GM18870 (cell line): ENCODE results near the gene CDH16.
"Not testable (repeated sequence)": the region's sequence is repeated elsewhere in the genome, so short reads cannot be mapped to it uniquely, and the experiment has no call there.

Experiments
- ATAC-seq: cut with Tn5 transposase; IDR thresholded peaks from one replicate; pipeline ENCODE4 v1.9.1; 2021; ENCODE audit warnings: moderate library complexity; ENCODE audit not compliant: unreplicated experiment

Gene CDH16

GRCh38 chr16:66878067-66878466, 40.6 kb downstream of the CDH16 start:
- no peak for ATAC-seq

DNA sequence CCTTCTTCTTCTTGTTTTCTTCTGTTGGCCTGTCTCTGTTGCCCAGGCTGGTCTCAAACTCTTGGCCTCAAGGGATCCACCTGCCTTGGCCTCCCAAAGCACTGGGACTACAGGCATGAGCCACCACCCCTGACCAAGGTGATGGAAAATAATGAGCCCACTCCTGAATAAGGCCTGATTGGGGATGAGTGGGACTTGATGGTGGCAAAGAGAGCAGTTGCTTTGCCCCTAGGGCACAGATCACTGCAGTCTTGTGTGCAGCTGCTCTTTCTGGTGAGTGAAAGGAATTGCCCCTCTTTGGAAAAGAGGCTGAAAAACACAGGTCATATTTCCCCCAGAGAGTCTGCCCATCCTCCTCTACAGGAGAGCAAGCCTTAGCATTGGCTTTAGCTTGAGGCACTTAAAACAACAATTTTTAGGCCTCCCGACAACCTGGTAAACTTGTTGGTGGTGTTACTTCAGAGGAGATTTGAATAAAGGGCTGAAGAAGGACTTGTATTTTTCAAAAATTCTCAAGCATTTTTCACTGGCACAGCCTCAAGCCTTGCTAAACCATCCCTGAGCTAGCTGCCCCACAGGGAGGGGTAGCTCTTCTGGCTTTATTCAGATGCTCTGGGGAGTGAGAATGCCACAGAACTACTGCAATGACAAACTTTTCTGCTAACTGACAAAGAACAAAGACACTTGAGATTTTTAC, 44.5 kb downstream of the CDH16 start:
- ATAC-seq = no peak

GRCh38 chr16:66873685-66874055, 45.0 kb downstream of the CDH16 start:
- no peak for ATAC-seq

DNA sequence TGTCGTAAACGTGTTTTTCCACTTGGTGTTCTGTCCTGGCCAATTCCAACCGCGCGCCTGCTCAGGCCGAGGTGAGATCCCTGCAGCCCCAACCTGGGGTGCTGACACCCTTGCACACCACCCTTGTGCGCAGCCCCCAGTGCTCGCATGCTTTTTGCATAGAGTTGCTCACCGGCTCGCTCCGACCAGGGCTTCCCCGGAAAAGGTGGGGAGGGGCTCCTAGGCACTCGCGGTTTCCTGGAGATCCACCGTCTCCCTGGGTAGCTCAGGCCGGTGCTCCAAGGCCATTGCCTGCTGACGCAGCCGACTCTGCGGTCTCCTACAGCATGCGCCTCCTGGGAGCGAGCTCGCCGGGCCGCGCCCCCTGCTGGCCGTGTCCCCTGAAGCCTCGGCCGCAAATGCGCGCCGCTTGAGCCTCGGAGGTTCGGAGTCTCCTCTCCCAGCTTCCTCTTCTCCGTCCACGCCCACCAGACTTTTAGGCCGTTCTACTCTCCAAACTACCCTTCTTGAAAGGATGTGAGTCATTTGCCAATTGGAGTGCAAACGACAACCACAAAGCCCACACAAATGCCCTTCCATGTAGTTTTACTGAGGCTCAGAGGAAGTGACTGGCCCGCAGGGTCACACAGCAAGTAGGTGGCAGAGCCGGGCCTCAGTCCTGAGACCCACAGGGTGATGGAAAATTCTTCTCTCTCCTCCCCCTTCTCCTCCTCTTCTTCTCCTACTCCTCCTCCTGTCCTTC, 45.6 kb downstream of the CDH16 start:
- peak; percentile 83 for ATAC-seq

- no peak for ATAC-seq
Measured at GRCh38 chr16:66872559-66872942, 46.1 kb downstream of the CDH16 start.

DNA sequence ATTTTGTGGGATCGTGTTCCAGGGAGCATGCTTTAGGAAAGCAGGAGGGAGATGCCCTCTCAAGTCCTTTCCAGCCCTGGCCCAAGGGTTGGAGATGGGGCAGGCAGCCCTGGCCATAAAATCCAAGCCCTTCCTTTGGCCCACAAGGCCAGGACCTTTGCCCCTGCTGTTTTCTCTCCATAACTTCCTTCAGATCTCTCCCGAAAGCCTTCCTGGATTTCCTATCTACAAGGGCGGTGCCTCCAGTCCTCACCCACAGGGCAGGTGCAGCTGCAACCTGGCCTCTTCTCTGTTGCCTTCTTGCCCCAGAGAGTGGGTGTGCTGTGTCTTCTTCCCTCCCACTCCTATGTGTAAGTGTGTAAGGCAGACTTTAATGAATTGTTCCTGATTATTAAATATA, 46.8 kb downstream of the CDH16 start:
- no peak for ATAC-seq

- not testable (repeated sequence) for ATAC-seq
Measured at GRCh38 chr16:66871363-66871762, 47.3 kb downstream of the CDH16 start.

- no peak for ATAC-seq
Measured at GRCh38 chr16:66869424-66869823, 49.3 kb downstream of the CDH16 start.

DNA sequence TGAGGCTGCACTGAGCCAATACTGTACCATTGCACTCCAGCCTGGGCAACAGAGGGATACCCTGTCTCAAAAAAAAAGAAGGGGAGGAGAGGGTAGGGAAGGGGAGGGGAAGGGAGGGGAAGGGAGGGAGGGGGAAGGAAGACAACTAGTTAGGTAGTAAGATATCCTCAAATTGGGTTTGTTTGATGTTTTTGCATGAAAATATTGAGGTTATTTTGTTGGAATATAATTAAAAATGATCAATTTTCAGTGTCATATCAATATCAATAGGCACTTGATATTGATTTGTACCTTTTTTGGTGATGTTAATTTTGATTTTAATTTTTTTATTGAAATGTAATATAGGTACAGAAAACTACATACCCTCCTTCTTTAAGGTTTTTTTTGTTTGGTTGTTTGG, 55.0 kb downstream of the CDH16 start:
- no peak for ATAC-seq

DNA sequence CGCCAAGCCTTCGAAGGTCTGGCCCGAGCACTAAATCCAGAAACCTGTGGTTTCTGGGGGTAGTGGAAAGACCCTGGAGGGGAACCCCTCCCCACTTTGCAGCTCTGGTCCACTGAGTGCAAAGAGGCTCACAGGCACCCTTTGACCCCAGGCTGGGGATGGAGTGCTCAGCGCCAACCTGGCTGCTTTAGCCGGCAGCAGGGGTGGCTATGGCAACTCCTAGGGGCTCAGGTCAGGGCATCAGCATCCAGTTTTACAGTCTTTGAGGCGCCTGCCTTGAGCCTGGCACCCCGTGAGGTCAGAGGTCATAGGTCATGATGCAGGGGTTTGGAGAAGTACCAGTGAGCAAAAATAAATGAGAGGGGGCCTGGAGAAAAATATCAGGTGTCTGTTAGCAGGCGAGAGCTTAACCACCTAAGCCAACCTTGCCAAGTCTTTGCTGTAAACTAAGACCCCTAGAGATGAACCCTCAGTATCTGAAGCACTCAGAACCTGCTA, 56.6 kb downstream of the CDH16 start:
- ATAC-seq = no peak

- no peak for ATAC-seq
Measured at GRCh38 chr16:66859397-66860068, 59.2 kb downstream of the CDH16 start.

DNA sequence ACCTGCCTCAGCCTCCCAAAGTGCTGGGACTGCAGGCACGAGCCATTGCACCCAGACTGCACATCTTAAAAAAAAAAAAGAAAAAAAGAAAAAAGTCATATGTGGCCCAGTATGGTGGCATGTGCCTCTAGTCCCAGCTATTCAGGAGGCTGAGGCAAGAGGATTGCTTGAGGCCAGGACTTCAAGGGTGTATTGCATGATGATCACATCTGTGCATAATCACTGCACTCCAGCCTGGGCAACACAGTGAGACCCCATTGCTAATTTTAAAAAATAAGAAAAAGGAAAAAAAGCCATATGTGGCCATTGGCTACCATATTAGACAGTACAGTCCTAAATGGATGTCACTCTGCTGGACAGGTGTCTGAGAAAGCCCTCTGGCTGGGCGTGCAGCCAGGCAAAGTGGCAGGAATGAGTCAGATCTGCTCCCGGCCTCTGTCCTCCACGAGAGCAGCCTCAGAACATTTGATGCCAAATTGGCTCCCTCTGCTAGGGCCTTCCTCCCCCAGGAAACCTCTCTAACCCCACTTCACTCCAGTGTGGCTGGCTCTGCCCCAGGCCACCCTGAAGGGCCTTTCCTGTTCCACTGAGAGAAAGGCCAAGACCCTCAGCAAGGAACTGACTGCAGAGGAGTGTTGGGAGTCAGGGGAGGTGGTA, 59.8 kb downstream of the CDH16 start:
- no peak for ATAC-seq
